PC-3 (cell line): ENCODE results near the gene FIP1L1.

Experiments used
- CTCF ChIP-seq: fragments of 300-600 bp; sonication (generic); conservative IDR thresholded peaks from 2 replicates; pipeline ENCODE4 v1.5.1; 2017; ENCODE audit warnings: antibody characterized with exemption, low read depth, mild to moderate bottlenecking, low read length
- EZH2phosphoT487 ChIP-seq: fragments of 300-600 bp; sonication (generic); IDR thresholded peaks from 2 replicates; pipeline ENCODE4 v1.6.1; 2018; ENCODE audit warnings: mild to moderate bottlenecking, antibody characterized with exemption, low read length, borderline replicate concordance

GRCh38 chr4:53478671-53479456, 101.4 kb downstream of the FIP1L1 start:
- TF ChIP-seq CTCF (no peak), EZH2phosphoT487 (no peak)
